ENCODE data around the gene THSD4. TPM values are rescaled to one million over a fixed set of nuclear protein-coding genes. Genes with fewer than 3 reads are reported as not detected.

Gene THSD4
- total and polyA plus RNA-seq, 9 of the 15 experiments (the other 6 are each of a cell fraction or from before 2014, with no cell fraction given): 0.04 TPM; not detected in 5

- H3K4me3 ChIP-seq: no peak overlapping the region
- intact Hi-C loops (cut with micrococcal nuclease) (no loop called here), in situ Hi-C loops (cut with MboI) (no loop called here)
- no peak overlapping the region for H3K27ac ChIP-seq (ENCODE audit: extremely low read depth, low read depth, low read length)
- H3K4me2 ChIP-seq (ENCODE audit: insufficient read depth, low read length): no peak overlapping the region
- ATAC-seq: no peak
- no peaks in the 10 kb centered on the region for H3K27me3 ChIP-seq (ENCODE audit: control insufficient read depth in 2 of 2, insufficient read depth in 2 of 2, low read length in 2 of 2)
- no peaks in the 10 kb centered on the region for H3K9me1 ChIP-seq (ENCODE audit: control insufficient read depth, insufficient read depth, low read length)
- no peaks in the 10 kb centered on the region for H3K9me3 ChIP-seq (replicated peaks; ENCODE audit: control insufficient read depth, insufficient read depth, low read depth, low read length)
- POLR2A ChIA-PET: interaction anchor here (0.6 kb wide), 1 partner anchor 27 kb away, joined by 3 read pairs; no protein-coding TSS in a partner anchor
- FAIRE-seq: no peak
- H3K9ac ChIP-seq (ENCODE audit: insufficient read depth in 1 of 2, low read depth in 2 of 2, low read length in 2 of 2): no peak overlapping the region
- no TSS peak for BruUV-seq (replicated peaks)
- no peaks in the 10 kb centered on the region for H4K20me1 ChIP-seq (replicated peaks; ENCODE audit: control insufficient read depth, insufficient read depth, low read length)
- DNase-seq (ENCODE audit: extremely low read depth in 1 of 4, low spot score in 3 of 4): no peak
- CTCF ChIA-PET (ENCODE audit: low intra/inter-chr PET ratio): no interaction called here
- no peaks in the 10 kb centered on the region for H3K79me2 ChIP-seq (ENCODE audit: control insufficient read depth, insufficient read depth, low read length)
- no peaks in the 10 kb centered on the region for H3K4me1 ChIP-seq (replicated peaks in 1 of 2; ENCODE audit: control insufficient read depth in 2 of 2, insufficient read depth in 2 of 2, low read length in 2 of 2)
- no peaks in the 10 kb centered on the region for H3K36me3 ChIP-seq (ENCODE audit: control insufficient read depth, insufficient read depth, low read length)
- H2AFZ ChIP-seq (ENCODE audit: low read depth, low read length): no peak overlapping the region
- WGBS (ENCODE audit: insufficient coverage, low coverage, missing lambda C conversion rate): 4% methylated on average over 2 of the region's 2 CpGs
- TF ChIP-seq XRCC4 (IDR thresholded peaks at IDR 0.05; ENCODE audit: extremely low read depth, insufficient read depth, insufficient read length) (no peak), RBM14 (IDR thresholded peaks at IDR 0.05; ENCODE audit: borderline replicate concordance, insufficient read depth, low read depth, low read length) (no peak), THRB (CRISPR knock-in tag; conservative IDR thresholded peaks at IDR 0.05) (no peak), WHSC1 (IDR thresholded peaks at IDR 0.05; ENCODE audit: low read length) (no peak), NCOR1 (IDR thresholded peaks at IDR 0.05) (no peak), SIX5 (IDR thresholded peaks at IDR 0.05; ENCODE audit: borderline replicate concordance in 1 of 2, insufficient read depth in 1 of 2, low read depth in 1 of 2, low read length in 2 of 2) (no peak), ZNF354B (CRISPR knock-in tag; IDR thresholded peaks at IDR 0.05) (no peak), HEY1 (CRISPR knock-in tag; IDR thresholded peaks at IDR 0.05; ENCODE audit: borderline replicate concordance) (no peak), HDAC2 (IDR thresholded peaks at IDR 0.05) (no peak), ZNF318 (IDR thresholded peaks at IDR 0.05; ENCODE audit: borderline replicate concordance in 1 of 2, low read depth in 1 of 2) (no peak), KDM5B (IDR thresholded peaks at IDR 0.05; ENCODE audit: insufficient replicate concordance, low read depth, low read length) (no peak), ILF3 (IDR thresholded peaks at IDR 0.05; ENCODE audit: borderline replicate concordance) (no peak), ILK (tag; IDR thresholded peaks at IDR 0.05; ENCODE audit: borderline replicate concordance, low read depth) (no peak), MTF1 (CRISPR knock-in tag; IDR thresholded peaks at IDR 0.05; ENCODE audit: borderline replicate concordance) (no peak)
Measured at GRCh38 chr15:71245588-71245987, 130.3 kb downstream of the THSD4 start.
